SIG-M5 treated with dmso at 0.1 percent for 504 hours (cell line): ENCODE measurements around the gene GALNT18.

Source experiments
- DNase-seq: peaks from one replicate; lab custom pipeline; 2025; ENCODE audit not compliant: unreplicated experiment; lab: John Stamatoyannopoulos, UW

GALNT18 gene

DNA sequence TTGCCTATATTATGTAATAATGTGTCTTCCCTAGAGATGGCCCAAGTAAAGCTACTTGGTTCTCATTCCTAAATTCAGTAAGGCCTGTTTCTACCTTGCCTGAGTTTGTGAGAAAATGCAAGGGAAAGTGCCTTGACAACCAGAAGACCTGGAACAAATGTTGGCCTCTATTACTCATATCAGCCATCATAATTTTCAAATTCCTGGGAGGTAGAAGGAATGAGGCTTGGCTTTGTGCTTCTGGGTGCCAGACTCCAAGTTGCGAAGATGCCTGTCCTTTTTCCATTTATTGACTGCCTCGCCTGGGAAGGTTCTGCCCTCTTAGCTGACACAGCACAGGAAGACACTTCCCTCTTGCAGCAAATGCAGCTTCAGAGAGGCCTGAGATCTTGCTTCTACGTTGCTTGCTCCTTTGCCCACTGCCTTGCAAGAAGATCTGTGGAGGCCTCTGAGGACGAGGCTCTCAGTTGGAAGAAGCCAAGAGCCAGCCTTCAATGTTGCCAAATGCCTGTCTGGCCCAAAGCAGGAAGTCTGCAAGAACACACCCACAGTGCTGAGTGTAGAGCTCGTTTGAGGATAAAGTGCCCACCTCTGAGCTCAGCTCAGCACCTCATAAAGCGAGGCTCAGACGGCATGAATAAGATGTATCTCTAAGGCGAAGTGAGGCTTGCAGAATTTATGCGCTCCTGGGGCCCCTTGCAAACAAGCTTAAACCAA is 120.1 kb downstream of the GALNT18 start:
- DNase-seq: no peak

DNA sequence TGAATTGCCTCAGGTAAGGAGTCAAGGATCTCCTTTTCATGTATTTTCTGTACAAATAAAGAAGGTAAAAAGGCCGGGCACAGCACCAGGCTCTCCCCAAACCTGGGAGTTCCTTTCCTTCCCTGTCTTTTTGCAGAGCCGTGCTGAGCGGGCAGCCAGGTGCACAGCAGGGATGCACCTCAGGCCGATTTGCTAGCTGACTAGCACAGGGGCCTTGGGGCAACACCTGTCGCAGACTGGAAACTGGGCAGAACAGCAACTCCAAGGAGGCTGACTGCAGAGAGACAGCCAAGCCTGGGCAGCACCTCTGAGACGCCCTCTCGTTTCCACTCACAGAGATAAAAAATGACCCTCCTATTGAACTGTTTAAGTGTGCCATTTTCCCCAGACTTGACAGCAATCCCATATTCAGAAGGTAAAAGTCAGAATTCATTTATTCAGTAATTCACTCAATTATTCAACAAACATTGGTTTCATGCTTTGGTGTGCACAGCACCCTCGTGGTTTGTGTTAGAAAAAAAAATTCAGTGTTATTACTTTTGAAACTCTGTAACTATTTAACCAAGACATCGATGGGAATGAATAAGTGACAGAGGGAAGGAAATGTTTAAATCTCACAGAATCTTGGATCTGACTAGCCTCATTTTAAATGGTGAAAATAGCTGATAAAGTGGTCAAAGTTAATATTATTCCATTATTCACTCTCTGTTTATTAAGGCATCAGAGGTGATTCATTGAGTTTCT is 120.9 kb downstream of the GALNT18 start:
- no peak for DNase-seq

DNA sequence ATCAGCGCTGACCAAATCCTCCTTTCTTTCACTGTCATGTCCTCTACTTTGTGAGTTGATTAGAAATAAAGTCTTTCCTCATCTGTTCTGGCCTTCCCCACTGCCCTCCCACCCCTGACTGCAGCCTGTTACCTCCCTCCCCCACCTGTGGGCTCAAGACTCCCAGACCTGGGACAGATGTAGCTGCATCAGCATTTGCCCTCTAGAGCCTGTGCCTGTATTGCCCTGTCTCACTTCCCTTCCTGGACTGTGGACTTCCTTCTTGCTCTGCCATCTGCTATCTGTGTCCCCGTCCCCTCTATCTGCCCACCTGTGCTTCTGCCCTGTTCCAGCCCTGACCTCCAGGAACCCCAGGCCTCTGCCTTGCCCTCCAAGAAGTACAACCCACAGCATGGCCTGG is 122.5 kb downstream of the GALNT18 start:
- DNase-seq: no peak

DNA sequence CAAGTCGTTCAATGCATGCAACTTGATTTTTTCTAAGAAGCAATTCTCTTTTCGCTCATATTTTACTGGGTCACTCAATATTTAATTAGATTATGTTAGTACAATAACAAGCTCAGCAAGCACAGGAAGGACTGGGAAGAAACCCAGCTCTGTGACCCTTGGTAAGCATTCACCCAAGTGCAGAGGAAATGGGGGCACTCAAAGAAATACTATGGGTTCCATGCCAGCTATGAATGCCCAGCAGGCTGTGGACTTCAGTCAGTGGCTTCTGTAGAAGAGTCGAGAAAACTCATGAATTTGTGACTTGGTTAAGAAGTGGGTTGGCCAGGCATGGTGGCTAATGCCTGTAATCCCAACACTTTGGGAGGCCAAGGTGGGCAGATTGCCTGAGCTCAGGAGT is 123.6 kb downstream of the GALNT18 start:
- DNase-seq: no peak

DNA sequence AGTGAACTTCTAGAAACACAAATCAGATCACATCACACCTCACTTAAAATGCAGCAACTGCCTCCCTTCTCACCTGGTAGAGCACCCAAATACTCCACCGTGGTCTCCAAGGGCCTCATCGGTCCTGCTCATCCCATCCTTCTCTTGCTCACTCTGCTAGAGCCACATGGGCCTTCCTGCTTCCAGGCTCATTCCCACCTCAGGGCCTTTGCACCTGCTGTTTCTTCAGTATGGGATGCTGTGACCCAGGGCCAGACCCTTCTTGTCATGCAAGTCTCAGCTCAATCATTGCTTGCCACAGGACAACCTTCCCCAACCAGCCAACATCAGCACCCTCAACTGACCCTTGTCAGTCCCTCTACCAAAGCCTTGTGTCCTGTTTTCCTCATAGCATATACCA is 124.9 kb downstream of the GALNT18 start:
- DNase-seq: no peak

DNA sequence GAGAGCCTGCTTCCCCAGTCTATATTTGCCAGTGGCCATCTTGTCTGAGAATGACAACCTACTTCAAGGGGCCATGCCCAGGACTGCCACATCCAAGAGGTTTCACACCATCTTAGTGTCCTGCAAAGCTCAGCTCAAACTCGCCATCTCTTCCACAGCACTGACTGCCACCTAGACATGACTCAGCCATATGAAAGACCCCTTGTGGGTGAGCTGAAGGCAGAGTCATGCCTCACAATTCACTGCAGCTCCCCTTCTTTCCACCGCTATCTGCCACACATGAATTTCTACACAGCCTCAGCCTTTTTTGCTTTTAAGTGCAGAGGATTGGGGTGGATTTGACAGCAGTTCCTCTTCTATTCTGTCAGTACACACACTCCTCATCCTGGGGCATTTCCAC is 127.5 kb downstream of the GALNT18 start:
- DNase-seq: no peak

DNA sequence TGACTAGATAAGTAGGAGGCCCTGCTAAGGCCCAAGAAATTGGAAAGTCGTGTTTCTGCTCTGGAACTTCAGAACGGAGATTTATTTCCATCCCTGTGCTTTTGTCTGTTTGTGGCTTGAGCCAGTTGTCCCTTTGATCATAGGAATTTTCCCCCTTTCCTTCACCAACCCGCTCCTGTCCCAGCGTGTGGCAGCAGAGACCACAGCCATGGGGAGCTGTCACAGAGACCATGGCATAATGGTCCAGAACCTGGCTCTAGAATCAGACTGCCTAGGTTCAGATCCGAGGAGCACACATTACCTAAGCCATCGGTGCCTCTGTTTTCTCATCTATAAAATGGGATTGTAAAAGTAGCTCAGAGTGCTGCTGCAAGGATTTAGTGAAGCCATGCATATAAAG is 128.1 kb downstream of the GALNT18 start:
- no peak for DNase-seq

DNA sequence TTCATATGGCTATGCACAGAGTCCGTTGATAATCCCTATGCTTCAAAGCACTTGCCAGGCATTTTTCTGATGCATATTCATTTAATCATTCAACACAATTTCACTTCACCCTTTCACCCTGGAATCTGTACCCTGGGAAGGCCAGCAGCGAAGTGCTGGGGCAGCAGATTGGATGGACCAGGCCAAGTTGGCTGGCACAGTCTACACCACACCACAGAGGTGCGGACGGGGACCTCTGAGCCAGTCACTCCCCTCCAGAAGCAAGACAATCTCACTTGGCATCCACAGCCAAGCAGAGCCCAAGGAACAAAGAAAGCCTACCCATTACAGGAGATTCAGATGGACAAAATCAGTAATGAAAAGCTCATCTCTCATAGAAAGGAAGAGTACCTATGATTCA is 130.2 kb downstream of the GALNT18 start:
- DNase-seq: no peak

DNA sequence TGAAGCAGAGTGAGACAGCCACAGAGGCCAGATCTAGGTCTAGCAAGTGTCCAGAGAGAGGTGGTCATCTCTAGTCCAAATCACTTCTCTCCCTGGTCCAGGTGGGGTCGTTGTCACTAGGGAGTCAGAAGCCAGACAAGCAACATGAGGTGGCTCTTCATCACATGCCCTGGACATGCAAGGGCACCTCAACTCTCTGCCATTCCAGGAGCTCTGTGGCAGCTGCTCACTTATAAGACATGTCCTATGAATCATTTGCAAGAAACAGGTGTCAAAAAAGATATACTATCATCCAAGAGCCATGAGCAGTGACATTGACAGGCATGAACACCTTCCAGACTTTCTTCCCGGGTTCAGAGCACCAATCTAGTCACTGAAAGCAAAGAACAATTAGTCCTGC is 130.8 kb downstream of the GALNT18 start:
- DNase-seq: no peak

DNA sequence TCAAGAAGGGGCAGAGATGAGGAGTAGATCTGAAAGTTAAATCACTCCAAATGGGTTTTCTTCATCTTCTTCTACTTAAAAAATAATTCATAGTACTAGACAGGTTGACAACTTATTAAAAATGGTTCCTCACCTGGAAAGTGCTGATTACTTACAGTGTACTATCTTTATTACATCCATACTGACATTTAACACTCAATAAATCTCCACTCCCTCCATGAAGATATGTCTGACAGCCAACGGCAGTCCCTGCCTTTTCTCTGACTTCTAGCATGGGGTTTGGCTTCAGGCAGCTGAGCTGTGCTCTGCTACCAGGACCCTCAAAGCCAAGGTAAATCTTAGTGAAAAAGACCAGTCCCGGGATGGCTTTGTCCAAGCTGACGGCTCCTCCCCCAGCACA is 135.4 kb downstream of the GALNT18 start:
- DNase-seq: no peak

DNA sequence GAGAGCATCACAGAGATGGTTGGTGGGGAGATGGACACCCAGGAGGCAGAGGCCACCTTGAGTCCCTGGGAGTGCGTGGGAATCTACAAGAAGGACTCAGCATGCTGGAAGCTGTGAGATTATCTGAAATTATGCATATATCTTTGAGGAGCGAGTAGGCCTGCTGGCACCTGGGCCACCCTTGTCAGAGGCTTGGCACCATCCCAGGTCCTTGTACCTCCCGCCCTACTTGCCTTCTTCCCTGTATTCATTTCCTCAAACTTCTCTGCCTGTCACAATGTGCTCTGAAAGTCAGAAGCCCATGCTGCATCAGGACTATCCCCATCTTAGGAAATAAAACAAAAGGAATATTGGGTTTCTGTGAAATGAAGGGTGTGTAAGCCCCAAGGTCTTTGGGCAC is 135.8 kb downstream of the GALNT18 start:
- no peak for DNase-seq

DNA sequence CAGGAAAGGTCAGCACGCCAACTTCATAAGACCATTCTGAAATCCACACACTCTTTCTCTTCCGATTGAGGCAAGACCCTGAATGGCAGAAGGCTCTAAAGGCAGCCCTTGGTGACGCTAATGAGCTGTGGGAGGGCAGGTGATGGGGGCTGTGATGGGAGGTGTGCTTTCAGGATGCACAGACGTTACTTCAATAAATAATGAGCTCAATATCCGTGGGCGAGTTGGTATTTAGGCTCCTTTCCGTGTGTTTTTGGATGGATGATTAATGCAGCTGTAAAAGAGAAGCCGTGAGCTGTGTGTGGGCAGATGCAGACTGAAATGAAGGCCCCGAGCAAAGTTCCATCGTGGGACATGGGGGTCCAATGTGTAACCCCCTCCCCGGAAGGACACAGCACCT is 138.2 kb downstream of the GALNT18 start:
- DNase-seq: no peak

DNA sequence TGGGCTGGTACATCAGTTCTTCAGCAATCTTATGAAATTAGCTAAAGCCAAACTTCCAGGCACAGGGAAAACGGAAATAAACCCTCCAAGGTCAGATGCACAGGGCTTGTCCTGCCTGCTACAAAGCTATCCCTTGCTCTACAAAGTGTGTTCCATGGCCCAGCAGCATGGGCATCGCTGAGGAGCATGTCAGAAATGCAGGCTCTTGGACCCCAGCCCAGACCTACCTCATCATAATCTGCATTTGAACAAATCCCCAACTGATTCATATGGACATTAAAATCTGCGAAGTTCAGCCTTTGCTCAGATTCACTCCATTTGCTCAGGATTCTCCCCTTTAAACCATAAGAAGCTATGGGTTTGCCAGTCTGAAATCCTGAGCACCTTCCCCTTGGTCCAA is 139.1 kb downstream of the GALNT18 start:
- no peak for DNase-seq

DNA sequence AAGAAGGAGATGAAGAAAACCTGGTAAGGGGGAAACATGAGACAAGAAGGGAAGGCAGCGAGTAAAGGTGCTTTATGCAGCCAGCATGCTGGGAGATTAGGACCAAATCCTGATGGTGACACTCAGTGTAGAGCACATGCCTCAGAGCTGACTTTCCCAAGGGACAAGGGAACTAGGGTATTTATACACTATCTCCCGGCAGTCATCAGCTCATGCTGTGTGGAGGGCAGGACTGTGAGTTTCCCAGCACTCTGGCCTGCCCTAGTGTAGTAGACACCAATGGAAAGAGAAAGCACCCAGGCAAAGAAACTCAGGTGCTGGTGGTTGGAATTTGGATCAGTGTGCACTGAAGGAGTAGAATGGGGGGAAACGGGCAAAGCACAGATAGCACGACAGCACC is 140.4 kb downstream of the GALNT18 start:
- no peak for DNase-seq

DNA sequence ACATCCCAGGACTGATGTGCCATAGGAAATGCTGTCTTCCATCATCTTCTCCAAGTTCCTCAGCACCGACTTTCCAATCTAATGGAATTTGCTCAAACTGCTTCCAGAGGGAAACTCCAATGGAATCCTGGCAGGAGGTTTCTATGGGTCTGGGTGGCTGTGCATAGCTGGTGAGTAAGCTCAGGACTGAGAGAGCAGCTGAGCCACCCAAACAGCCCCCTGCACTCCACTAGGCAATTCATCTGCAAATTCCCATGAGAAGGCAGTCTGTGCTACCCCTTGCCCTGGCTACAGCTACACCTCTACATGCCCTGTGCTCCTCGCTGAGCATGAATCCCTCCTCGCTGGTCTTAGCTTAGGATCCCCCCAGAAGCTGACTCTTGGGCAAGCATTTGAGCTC is 140.8 kb downstream of the GALNT18 start:
- no peak for DNase-seq

DNA sequence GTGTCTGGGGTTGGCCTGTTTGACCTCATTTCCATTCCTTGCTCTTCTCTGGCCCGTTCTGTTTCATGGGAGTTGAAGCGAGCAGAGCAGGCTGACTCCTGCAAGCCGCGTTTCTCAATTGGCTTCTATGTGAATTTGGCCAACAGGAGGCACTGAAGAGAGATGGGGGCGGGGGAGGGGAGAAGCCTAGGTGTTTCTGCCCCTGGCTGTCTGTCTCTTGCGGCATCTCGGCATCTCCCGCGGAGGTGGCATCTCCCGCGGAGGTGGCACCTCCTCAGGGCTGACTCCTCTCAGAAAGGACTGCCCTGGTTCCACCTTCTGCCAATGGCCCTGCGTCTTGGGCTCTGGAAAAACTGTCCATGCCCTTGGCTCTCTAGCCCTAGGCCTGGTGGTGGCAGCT is 143.1 kb downstream of the GALNT18 start:
- no peak for DNase-seq

DNA sequence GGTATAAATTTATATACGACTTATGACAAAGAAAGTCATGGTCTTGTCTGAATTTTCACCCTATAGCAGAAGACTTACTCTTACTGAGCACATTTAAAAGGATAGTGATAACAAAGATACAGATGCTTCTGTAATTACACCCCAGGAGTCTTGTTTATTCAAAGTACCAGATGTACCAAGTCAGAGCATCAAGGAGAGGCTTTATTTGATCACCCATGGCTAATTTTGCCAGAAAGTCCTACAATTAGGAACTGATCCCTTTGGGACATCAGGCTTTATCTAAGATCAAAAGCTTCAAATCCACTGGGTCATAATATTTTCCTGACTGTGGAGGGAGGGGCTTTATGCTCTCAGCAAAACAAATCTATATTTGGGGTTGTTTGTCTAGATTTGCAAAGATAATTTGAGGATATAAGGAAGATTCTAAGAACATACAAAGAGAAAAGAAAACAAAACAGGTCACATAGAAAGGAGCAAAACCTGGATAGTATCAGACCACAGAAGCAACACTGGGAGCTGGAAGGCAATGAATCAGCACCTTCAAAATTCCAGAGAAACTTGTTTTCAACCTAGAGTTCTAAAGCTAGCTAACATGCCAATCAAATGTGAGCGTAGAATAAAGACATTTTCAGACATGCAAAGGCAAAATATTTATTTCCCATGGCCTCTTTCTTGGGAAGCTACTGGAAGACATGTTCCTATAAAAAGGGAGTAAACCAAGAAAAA is 143.9 kb downstream of the GALNT18 start:
- DNase-seq: no peak

DNA sequence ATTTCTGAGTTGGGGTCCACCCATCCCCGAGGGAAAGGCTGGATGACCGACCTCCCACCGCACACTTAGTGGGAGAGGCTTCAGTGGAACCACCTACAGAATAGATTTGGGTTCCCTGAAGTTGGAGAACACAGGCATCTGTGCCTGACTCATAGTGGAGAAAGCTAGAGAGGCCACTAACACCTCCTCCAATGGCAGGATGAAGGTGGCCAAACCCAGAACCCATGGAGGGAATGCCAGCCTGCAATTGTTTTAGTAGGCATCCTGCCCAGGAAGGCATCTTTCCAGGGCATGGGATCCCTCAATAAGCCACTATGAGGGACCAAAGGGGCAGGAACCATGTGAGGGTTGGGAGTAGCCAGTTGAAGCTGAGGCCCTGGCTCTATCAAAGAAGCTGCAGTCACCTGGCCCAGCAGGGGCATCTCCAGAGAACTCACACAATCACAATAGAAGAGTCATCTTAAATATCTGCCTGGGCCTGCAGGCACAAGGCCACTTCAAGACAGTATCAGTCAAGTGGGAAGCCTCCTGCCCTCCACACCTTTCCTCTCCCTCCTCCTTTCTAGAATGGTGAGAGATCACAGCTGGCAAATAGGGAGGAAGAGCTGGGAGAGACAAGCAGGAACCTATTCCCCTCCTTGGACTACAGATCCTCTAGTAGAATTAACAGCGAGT is 144.7 kb downstream of the GALNT18 start:
- DNase-seq: no peak

DNA sequence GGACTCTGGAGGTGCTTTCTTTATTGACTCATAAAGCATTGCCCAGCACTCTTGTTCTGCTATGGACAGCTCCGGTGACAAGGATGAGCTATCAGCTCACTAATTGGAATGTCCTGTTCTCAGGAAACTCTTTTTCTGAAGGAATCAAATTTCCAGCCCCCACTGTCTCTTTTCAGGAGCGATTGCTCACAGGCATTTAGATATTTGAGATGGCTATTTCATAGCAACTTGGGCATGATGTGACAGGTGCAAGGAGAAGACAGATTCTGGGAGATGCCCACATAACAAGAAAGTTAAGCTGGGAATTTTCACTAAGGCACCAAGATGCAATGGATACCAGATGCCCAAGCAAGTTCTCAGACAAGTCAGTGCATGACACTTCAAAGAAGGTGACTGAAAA is 145.3 kb downstream of the GALNT18 start:
- DNase-seq: no peak

DNA sequence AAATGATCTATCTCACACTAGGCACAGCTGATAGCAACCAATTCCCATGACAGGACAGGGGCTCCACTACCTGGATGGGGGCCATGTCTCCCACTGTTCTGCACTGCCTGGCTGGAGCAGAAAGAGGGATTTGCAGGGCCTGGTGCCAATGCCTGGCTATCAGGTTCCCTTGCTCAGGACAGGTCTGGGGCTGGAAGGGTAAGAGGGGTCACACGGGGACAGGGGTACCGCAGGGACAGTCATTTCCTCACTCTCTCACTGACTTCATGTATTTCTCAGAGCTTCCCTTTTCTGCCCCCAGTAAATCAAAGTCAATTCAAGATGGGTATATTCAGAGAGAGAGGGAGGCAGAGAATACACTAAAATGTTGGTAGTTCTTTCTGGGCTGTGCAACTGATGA is 149.7 kb downstream of the GALNT18 start:
- DNase-seq: no peak

DNA sequence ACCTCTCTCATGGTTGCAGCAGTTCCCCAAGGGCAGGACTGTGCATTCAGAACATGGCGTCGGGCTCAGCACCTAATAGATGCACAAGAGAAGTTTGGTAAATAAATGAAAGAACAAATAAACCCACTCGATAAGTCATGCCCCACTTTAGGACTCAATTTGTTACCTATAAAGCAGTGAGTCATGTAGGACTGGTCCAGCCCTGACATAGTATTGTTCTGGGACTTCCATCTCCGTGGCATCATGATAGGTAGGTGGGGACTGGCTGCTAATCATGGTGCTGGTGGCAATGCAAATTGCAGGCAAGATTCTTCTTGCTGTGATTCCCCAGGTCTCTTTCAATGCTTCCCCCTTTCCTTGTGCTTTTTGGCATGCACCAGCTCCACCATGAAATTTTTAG is 150.6 kb downstream of the GALNT18 start:
- no peak for DNase-seq

DNA sequence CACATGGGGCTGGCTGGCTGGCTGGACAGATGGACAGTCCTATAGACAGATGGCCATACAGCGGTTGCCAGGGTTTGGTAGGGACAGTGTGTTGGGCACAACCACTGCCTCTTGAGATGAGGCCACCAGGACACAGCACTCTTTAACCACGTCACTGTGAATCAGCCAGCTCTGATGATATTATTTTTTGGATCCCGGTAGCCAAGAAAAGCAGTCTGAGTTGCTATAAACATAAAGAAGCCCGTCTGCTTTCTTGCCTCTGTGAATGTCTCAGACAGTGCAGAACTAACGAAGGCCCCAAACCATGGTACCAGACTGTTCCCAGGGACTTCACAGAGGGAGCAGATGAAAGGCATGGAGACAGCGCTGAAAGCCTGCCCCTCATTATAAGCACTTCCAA is 152.9 kb downstream of the GALNT18 start:
- DNase-seq: no peak
